GM19328 (cell line): ENCODE data around the gene ITIH1.

ENCODE experiments used
- ATAC-seq: cut with Tn5 transposase; IDR thresholded peaks from one replicate; pipeline ENCODE4 v1.9.1; 2021; ENCODE audit warnings: mild to moderate bottlenecking, moderate library complexity; ENCODE audit not compliant: unreplicated experiment

Gene ITIH1

GRCh38 chr3:52834871-52835501, 57.6 kb downstream of the ITIH1 start, which contains the start of gene MUSTN1:
MUSTN1 (minus strand) TSS chr3:52835019; CDS start chr3:52834948, 71 bp downstream.
- no peak for ATAC-seq

GRCh38 chr3:52835766-52836470, 58.5 kb downstream of the ITIH1 start:
- ATAC-seq: no peak

GRCh38 chr3:52836471-52836845, 59.1 kb downstream of the ITIH1 start:
- ATAC-seq: no peak

GRCh38 chr3:52836986-52837385, 59.6 kb downstream of the ITIH1 start:
- no peak for ATAC-seq

GRCh38 chr3:52838561-52839267, 61.3 kb downstream of the ITIH1 start:
- ATAC-seq: no peak

GRCh38 chr3:52839268-52839575, 61.8 kb downstream of the ITIH1 start:
- no peak for ATAC-seq

- no peak for ATAC-seq
These were observed 62.6 kb downstream of the ITIH1 start for GRCh38 chr3:52839892-52840545.

- ATAC-seq: no peak
These were observed 64.0 kb downstream of the ITIH1 start for GRCh38 chr3:52841211-52841980.
